Psoas muscle (tissue), 8 donors: ENCODE measurements around the gene GADD45G. TPM values are rescaled to one million over a fixed set of nuclear protein-coding genes. Genes with fewer than 3 reads are reported as not detected.
A peak's percentile ranks its signal among the peaks of the same experiment; 100 is the strongest.

Experiments
- ATAC-seq, 4 donors: fragments of 200-7000 bp; cut with Tn5 transposase; one replicate each; pipeline ENCODE4 v1.9.1; 2020; ENCODE audit warnings: moderate library complexity in 3 of 4, mild to moderate bottlenecking in 2 of 4
- DNase-seq, 2 donors: peaks; one replicate each; pipeline ENCODE4 v3.0.0-alpha.2; 2020
- H3K27ac ChIP-seq: fragments of 200-600 bp; one replicate; pipeline ENCODE4 v1.8.0; 2022
- H3K27me3 ChIP-seq, 3 donors: fragments of 200-600 bp in 1 of 3; one replicate each; pipeline versions ENCODE4 v1.6.1 to v1.8.0; 2013 to 2022; ENCODE audit warnings: low read length in 2 of 3, mild to moderate bottlenecking in 2 of 3, moderate library complexity in 1 of 3; ENCODE audit not compliant: insufficient read depth in 3 of 3
- H3K36me3 ChIP-seq, 2 donors: fragments of 200-600 bp in 1 of 2; one replicate each; pipeline versions ENCODE4 v1.6.1 to v1.8.0; 2013 to 2022; ENCODE audit warnings: low read depth in 1 of 2, mild to moderate bottlenecking in 1 of 2, moderate library complexity in 1 of 2; ENCODE audit not compliant: insufficient read depth in 1 of 2
- H3K4me1 ChIP-seq: fragments of 200-600 bp; one replicate; pipeline ENCODE4 v1.8.0; 2022
- H3K4me3 ChIP-seq: fragments of 200-600 bp; one replicate; pipeline ENCODE4 v1.8.0; 2022; ENCODE audit warnings: mild to moderate bottlenecking
- H3K9me3 ChIP-seq: fragments of 200-600 bp; one replicate; pipeline ENCODE4 v1.8.0; 2022
- CTCF ChIP-seq: fragments of 200-600 bp; IDR thresholded peaks from one replicate; pipeline ENCODE4 v1.8.0; 2022; ENCODE audit warnings: antibody characterized with exemption
- WGBS, 3 donors: extraction: QIAGEN DNeasy Blood & Tissue Kit; methylation state at CpG; one replicate each; pipeline versions ENCODE4 v1.1.6 to v1.1.7; 2013; 5-methylcytosine and 5-hydroxymethylcytosine counted together
- intact Hi-C, 2 donors: fragments of 100-400 bp; cut with DNase I; formaldehyde crosslinking; loops; one replicate each; pipeline versions ENCODE4 v1.11.0 to v1.14.2; 2022
- polyA plus RNA-seq, 3 donors: library from polyadenylated mRNA; stranded (reverse); fragments of 200-250 nt; gene quantifications; one replicate each; pipeline ENCODE4 v1.2.3, GENCODE V29; 2013
- total RNA-seq, 4 donors: library from RNA; stranded (reverse); fragmentation: NEBNext Ultra II Directional in 2 of 4; extraction: Animal tissue kit (Norgen Biotek cat#: 25700) in 2 of 4; gene quantifications; one replicate each; pipeline versions ENCODE4 v1.2.1 to v1.2.4, GENCODE V29; 2021 to 2023
- donor health status: healthy with polysubstance abuse.
- donor health status: DM: no; HTN: no; CAD: no; lungs with moderate emphysema.
- donor health status: Bipolar disorder and iron deficiency.
- donor health status: healthy.
- donor health status: DM: yes; HTN: yes; CAD: no.
- donor health status: DM: no; HTN: no; CAD: no.
- donor health status: DM: no; HTN: no; CAD: no.
- donor health status: DM: yes; HTN: yes; CAD: no.

The GADD45G gene
- total and polyA plus RNA-seq, 7 donors = 2.4 to 288 (median 30.7) TPM

GRCh38 chr9:89610391-89610925 lies 5.6 kb downstream of the GADD45G start:
- intact Hi-C loops = no loop called here
- no peak overlapping the region for H3K27ac ChIP-seq
- ATAC-seq (no peak), DNase-seq (no peak)
- H3K36me3 ChIP-seq = no peaks in the 10 kb centered on the region
- H3K4me3 ChIP-seq = no peak overlapping the region
- H3K27me3 ChIP-seq = peaks cover 0 to 2% (median 0%) of the 10 kb centered on the region in 3 donors
- peaks cover 30% of the 10 kb centered on the region for H3K4me1 ChIP-seq
- no peak for TF ChIP-seq CTCF
- no peaks in the 10 kb centered on the region for H3K9me3 ChIP-seq
- 75 to 89% (median 75%) methylated on average over 7 of the region's 7 CpGs for WGBS, 3 donors

DNA sequence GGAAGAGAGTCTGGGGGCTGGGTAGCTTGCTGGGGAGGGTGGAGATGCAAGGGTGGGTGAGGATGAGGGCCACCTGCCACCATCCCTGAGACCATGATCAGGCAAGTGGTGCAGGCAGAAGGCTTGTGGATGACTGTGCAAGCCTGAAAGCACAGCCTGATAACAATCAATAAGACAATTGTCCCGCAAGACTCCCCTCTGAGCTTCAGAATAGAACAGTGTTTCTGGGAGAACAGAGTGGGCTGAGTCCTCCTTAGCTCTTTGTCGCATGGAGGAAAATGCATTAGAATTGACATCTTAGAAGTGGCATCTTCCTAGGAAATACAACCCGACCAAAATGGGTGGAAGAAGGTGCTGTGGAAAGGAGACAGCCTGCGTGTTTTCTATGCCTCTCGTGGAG lies 6.6 kb downstream of the GADD45G start:
- peaks cover 0 to 2% (median 0%) of the 10 kb centered on the region in 3 donors for H3K27me3 ChIP-seq
- H3K4me1 ChIP-seq = peaks cover 30% of the 10 kb centered on the region
- no peaks in the 10 kb centered on the region for H3K36me3 ChIP-seq
- ATAC-seq (no peak), DNase-seq (no peak)
- no peak overlapping the region for H3K4me3 ChIP-seq
- no peaks in the 10 kb centered on the region for H3K9me3 ChIP-seq
- 95 to 97% (median 95%) methylated on average over 5 of the region's 5 CpGs for WGBS, 3 donors
- TF ChIP-seq CTCF = no peak
- H3K27ac ChIP-seq = no peak overlapping the region
- intact Hi-C loops = no loop called here

DNA sequence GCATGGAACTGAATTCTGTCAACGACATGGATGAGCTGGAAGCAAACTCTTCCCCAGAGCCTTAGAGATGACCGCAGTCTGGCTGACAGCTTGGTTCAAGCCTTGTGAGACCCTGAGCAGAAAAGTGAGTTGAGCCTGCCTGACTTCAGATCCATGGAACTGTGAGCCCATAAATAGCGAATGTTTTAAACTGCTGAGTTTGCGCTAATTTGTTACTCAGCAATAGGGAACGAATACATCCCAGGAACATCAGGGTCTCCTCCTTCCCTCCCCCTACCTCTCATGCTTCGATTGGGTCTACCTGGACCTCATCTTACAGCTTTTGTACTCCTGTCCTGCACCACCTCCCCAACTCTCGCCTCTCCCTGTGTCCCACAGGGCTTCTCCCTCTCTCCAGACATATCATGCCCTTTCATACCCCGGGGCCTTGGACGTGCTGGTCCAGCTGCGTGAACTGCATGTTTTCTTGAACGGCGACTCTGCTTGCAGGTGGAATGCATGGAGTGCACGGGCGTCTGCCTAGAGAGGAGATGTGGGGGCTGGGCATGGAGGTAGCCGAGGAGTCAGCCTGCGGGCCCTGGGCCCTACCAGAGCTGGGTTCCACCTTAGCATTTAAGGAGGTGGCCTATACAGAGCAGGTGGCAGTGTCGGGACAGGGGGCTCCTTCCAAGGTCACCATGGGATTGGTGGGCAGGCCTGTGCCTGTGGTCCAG lies 7.9 kb downstream of the GADD45G start:
- H3K4me1 ChIP-seq = peaks cover 19% of the 10 kb centered on the region
- peaks cover 0 to 2% (median 0%) of the 10 kb centered on the region in 3 donors for H3K27me3 ChIP-seq
- no peak for DNase-seq
- no peaks in the 10 kb centered on the region for H3K9me3 ChIP-seq
- H3K27ac ChIP-seq = no peak overlapping the region
- H3K4me3 ChIP-seq = no peak overlapping the region
- intact Hi-C loops = no loop called here
- 93 to 95% (median 95%) methylated on average over 17 of the region's 17 CpGs for WGBS, 3 donors
- no peak for TF ChIP-seq CTCF
- no peak for ATAC-seq
- H3K36me3 ChIP-seq = no peaks in the 10 kb centered on the region

DNA sequence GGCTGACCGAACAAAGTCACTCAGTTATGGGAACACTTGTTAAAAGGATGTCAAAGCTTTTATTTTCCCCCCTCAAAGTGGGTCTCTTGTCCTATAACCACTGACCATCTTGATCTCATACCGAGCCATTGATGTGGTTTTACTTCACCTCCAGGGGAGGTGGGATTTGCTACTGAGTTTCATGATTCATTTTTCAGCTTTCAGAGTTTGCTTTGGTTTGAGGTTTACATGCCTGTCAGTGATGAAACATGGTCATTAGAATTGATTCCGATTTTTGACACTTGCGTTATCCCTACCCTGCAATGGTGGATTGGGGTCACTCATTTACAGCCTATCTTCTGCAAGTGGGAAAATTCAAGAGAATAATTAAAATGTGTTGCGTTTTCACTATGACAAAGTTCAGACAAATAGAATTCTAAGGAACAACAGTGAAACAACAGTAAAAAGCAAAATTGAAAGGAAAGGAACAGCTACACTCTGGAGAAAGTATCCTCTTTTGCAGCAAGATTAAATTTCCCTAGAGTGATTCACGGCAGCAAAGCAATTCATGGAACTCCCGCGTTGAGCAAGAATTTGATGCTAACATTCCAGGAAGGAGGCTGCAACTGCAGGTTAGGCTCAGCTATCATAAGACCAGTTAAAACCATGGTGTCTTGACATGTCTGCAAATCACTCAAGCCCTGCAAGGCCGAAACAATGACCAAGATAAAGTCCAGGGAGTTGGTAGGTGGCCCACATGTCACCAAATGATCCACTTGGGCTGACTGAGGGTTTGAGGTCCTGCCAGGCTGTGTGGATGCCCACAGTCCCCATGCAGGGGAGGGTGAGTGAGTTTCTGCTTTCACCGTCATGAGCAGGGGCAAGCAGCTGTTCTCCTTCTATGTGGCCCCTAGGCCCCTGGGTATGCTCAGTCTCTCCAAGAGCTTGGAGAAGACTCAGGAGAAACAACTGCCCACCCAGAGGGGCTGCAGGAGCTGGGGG lies 9.4 kb downstream of the GADD45G start:
- no peak overlapping the region for H3K4me3 ChIP-seq

More for the DNA sequence above, 9.4 kb downstream of the GADD45G start:
- H3K9me3 ChIP-seq = no peaks in the 10 kb centered on the region
- H3K4me1 ChIP-seq = peaks cover 5% of the 10 kb centered on the region
- H3K27ac ChIP-seq = peak overlapping the region; percentile 1
- no peaks in the 10 kb centered on the region for H3K36me3 ChIP-seq
- no peak for TF ChIP-seq CTCF
- intact Hi-C loops = no loop called here
- ATAC-seq (peak; percentile 68 to 84 (median 70)), DNase-seq (no peak)
- WGBS, 3 donors = 63 to 75% (median 64%) methylated on average over 10 of the region's 10 CpGs
- peaks cover 0 to 2% (median 0%) of the 10 kb centered on the region in 3 donors for H3K27me3 ChIP-seq
